Adrenal gland (tissue), 12 donors: Measurements from ENCODE around the gene BCL3. TPM values are rescaled to one million over a fixed set of nuclear protein-coding genes. Genes with fewer than 3 reads are reported as not detected.

Experiments used
- DNase-seq, 7 donors: peaks; one replicate each; pipeline ENCODE4 v3.0.0-alpha.2; 2019 to 2020
- H3K27ac ChIP-seq, 5 donors: fragments of 200-600 bp; sonication (generic) in 4 of 5; 1 replicate in 3 of 5; 2 replicates in 2 of 5; pipeline versions ENCODE4 v1.5.1 to v1.8.0; 2016 to 2020; ENCODE audit warnings: mild to moderate bottlenecking in 1 of 5
- H3K27me3 ChIP-seq: fragments of 200-600 bp; 2 replicates; pipeline ENCODE4 v1.8.0; 2021
- H3K36me3 ChIP-seq, 2 donors: fragments of 200-600 bp; replicated peaks in 1 of 2; 1 replicate in 1 of 2; 2 replicates in 1 of 2; pipeline versions ENCODE4 v1.5.1 to v1.8.0; 2018 to 2022
- H3K4me1 ChIP-seq, 2 donors: fragments of 200-600 bp; replicated peaks in 1 of 2; 1 replicate in 1 of 2; 2 replicates in 1 of 2; pipeline versions ENCODE4 v1.5.1 to v1.8.0; 2018 to 2021
- H3K4me3 ChIP-seq, 4 donors: fragments of 200-600 bp; sonication (generic) in 3 of 4; one replicate each; pipeline ENCODE4 v1.5.1; 2016 to 2018
- H3K9me3 ChIP-seq, 3 donors: fragments of 200-600 bp; sonication (generic) in 1 of 3; replicated peaks in 1 of 3; 1 replicate in 2 of 3; 2 replicates in 1 of 3; pipeline versions ENCODE4 v1.5.1 to v1.8.0; 2016 to 2021
- CTCF ChIP-seq, 6 experiments: fragments of 450-650 bp in 4 of 6; fragments of 200-600 bp in 2 of 6; sonication (generic) in 1 of 6; IDR thresholded peaks; 1 replicate in 5 of 6; 2 replicates in 1 of 6; pipeline versions ENCODE4 v1.5.1 to v1.8.0; 2016 to 2021; ENCODE audit warnings: antibody characterized with exemption in 6 of 6, mild to moderate bottlenecking in 2 of 6, moderate library complexity in 1 of 6
- POLR2A ChIP-seq, 2 donors: fragments of 450-650 bp; IDR thresholded peaks; one replicate each; pipeline ENCODE4 v1.6.1; 2017; ENCODE audit warnings: antibody characterized with exemption in 2 of 2, mild to moderate bottlenecking in 2 of 2, moderate library complexity in 1 of 2
- WGBS, 4 donors: extraction: QIAGEN DNeasy Blood & Tissue Kit in 2 of 4; methylation state at CpG; one replicate each; pipeline versions ENCODE4 v1.1.5 to v1.1.7; 2013 to 2017; 5-methylcytosine and 5-hydroxymethylcytosine counted together
- intact Hi-C, 2 donors: fragments of 100-400 bp; cut with DNase I; formaldehyde crosslinking; loops; one replicate each; pipeline versions ENCODE4 v1.14.1 to v1.15.0; 2022 to 2023
- polyA plus RNA-seq, 3 donors: library from polyadenylated mRNA; stranded (reverse); fragments of 200-250 nt in 2 of 3; fragments of 350-450 nt in 1 of 3; fragmentation: Illumina TruSeq in 1 of 3; extraction: RNeasy Lipid Tissue Mini Kit (QIAGEN cat#74804) in 1 of 3; gene quantifications; one replicate each; pipeline ENCODE4 v1.2.3, GENCODE V29; 2013 to 2014
- total RNA-seq, 9 donors: library from RNA; depleted of rRNA in 4 of 9; stranded (reverse); fragments of >200 nt in 4 of 9; fragments of 120-200 nt in 1 of 9; fragmentation: NEBNext Ultra II Directional in 1 of 9; extraction: Animal tissue kit (Norgen Biotek cat#: 25700) in 1 of 9; gene quantifications; one replicate each; pipeline versions ENCODE4 v1.1.0 to v1.2.4, GENCODE V29; 2013 to 2023
- donor health status: healthy with polysubstance abuse.
- donor health status: Bipolar disorder and iron deficiency.
- donor health status: DM: yes; HTN: yes; CAD: no.
- donor health status: DM: no; HTN: no; CAD: no.
- donor health status: DM: no; HTN: no; CAD: no.
- donor health status: DM: yes; HTN: yes; CAD: no.

The BCL3 gene
- total and polyA plus RNA-seq, 12 donors = 1.00 to 120 (median 46.7) TPM

GRCh38 chr19:44753932-44754749 is 5.6 kb downstream of the BCL3 start:
- peak; percentile 78 to 95 (median 91) for DNase-seq
- TF ChIP-seq CTCF (IDR thresholded peaks at IDR 0.05) (no peak), POLR2A (IDR thresholded peaks at IDR 0.05) (peak in 1 of 2 donors; percentile 18)
- H3K9me3 ChIP-seq = no peaks in the 10 kb centered on the region
- WGBS, 4 donors = 19 to 32% (median 23%) methylated on average over 14 to 33 of the region's 33 CpGs
- no peaks in the 10 kb centered on the region for H3K27me3 ChIP-seq
- peak overlapping the region in 3 of 4 donors; percentile 5 to 48 (median 13) for H3K4me3 ChIP-seq
- H3K27ac ChIP-seq = peak overlapping the region; percentile 79 to 96 (median 88)
- intact Hi-C loops = no loop called here
- peaks cover 56 to 78% of the 10 kb centered on the region in 2 donors for H3K4me1 ChIP-seq
- H3K36me3 ChIP-seq = peaks cover 0 to 62% of the 10 kb centered on the region in 2 donors

- intact Hi-C loops = no loop called here
- Histone ChIP-seq H3K9me3 (no peaks in the 10 kb centered on the region), H3K36me3 (peaks cover 0 to 68% of the 10 kb centered on the region in 2 donors), H3K4me1 (peaks cover 53 to 78% of the 10 kb centered on the region in 2 donors), H3K27me3 (no peaks in the 10 kb centered on the region), H3K27ac (peak overlapping the region; percentile 79 to 96 (median 88)), H3K4me3 (peak overlapping the region in 1 of 4 donors; percentile 48)
- DNase-seq = no peak
- WGBS, 4 donors = 56 to 65% (median 60%) methylated on average over 10 to 11 of the region's 11 CpGs
- no peak for TF ChIP-seq CTCF (IDR thresholded peaks at IDR 0.05)
- TF ChIP-seq POLR2A (IDR thresholded peaks at IDR 0.05) = no peak
These were observed 6.2 kb downstream of the BCL3 start for GRCh38 chr19:44754750-44755080.

GRCh38 chr19:44755219-44755618 is 6.7 kb downstream of the BCL3 start:
- Histone ChIP-seq H3K4me3 (no peak overlapping the region), H3K9me3 (no peaks in the 10 kb centered on the region), H3K4me1 (peaks cover 51 to 72% of the 10 kb centered on the region in 2 donors), H3K27ac (peak overlapping the region; percentile 79 to 96 (median 88)), H3K27me3 (no peaks in the 10 kb centered on the region), H3K36me3 (peaks cover 0 to 73% of the 10 kb centered on the region in 2 donors)
- WGBS, 4 donors = 44 to 80% (median 55%) methylated on average over 1 to 4 of the region's 4 CpGs
- intact Hi-C loops = no loop called here
- peak in 3 of 7 donors; percentile 55 to 64 (median 62) for DNase-seq
- TF ChIP-seq POLR2A (IDR thresholded peaks at IDR 0.05) (no peak), CTCF (IDR thresholded peaks at IDR 0.05) (no peak)

- H3K27ac ChIP-seq = peak overlapping the region in 4 of 5 donors; percentile 9 to 96 (median 68)
- H3K36me3 ChIP-seq = peaks cover 0 to 71% of the 10 kb centered on the region in 2 donors
- no peak for DNase-seq
- no peak overlapping the region for H3K4me3 ChIP-seq
- no peaks in the 10 kb centered on the region for H3K27me3 ChIP-seq
- no peak for TF ChIP-seq POLR2A (IDR thresholded peaks at IDR 0.05)
- TF ChIP-seq CTCF (IDR thresholded peaks at IDR 0.05) = no peak
- H3K4me1 ChIP-seq = peaks cover 51 to 63% of the 10 kb centered on the region in 2 donors
- 90 to 95% (median 93%) methylated on average over 2 to 7 of the region's 7 CpGs for WGBS, 4 donors
- no peaks in the 10 kb centered on the region for H3K9me3 ChIP-seq
- intact Hi-C loops = no loop called here
These were observed 7.6 kb downstream of the BCL3 start for GRCh38 chr19:44756089-44756562.
